ENCODE data around the gene HABP4.

GRCh38 chr9:96502539-96503373 is 52.8 kb downstream of the HABP4 start:
- TF ChIP-seq CTCF (IDR thresholded peaks at IDR 0.05) (no peak), EP300 (IDR thresholded peaks at IDR 0.05) (no peak), POLR2AphosphoS5 (IDR thresholded peaks at IDR 0.05) (no peak)

Measured in gastroesophageal sphincter (tissue), 3 donors.